Stimulated activated CD4-positive, alpha-beta T cell treated with anti-CD3 and anti-CD28 coated beads, Interleukin-4, amount 100 ng/mL, for 24 hours (primary cell): Measurements from ENCODE around the gene COL5A1.

Experiments used
- DNase-seq: peaks from one replicate; pipeline ENCODE4 v3.0.0-alpha.2; 2020

COL5A1 gene

DNA sequence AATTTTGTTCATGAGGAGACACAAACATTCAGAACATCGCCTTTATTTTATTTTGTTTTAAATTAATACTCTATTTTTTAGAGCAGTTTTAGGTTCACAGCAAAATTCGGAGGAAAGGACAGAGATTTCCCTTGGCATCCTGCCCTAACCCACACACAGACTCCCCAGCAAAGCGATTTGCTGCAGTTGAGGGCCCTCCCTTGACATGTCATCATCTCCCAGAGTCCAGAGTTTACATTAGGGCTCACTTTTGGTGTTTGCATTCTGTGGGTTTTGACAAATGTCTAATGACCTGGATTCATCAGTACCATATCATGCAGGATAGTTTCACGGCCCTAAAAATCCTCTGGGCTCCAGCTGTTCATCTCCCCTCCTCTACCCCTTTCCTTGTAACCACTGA is 33.6 kb upstream of the COL5A1 start:
- DNase-seq = no peak

DNA sequence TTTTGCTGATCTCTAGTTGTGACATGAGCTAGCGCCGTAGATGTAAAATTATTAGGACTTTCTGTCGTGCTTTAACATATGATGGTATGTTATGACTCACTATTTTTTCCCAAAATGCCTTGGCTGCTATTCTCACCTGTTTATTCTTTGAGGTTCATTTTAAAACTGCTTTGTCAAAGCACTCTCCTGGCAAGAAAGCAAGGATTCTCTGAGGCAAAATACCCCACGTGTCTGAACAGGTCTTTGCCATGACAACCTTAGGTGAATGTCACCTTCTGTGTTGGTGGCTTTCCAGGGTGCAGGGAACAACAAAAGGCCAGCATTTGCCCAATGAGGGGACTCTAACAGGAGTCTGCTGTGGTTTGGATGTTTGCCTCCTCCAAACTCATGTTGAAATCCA is 30.6 kb upstream of the COL5A1 start:
- DNase-seq = no peak

DNA sequence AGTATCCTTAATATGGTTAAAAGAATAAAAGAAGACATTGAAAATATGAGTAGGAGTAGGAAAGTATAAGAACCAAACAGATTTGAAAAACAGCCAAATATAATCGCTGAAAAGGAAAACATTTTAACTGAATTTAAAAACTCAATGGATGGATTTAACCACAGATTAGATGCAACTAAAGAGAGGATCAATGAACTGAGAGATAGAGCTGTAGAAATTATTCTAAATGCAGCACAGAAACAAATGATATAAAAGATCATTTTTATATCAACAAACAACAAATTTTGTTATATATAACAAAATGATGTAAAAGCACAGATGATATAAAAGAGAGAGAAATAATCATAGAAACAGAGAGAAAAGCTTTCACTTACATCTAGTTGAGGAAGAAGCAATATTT is 29.3 kb upstream of the COL5A1 start:
- no peak for DNase-seq

DNA sequence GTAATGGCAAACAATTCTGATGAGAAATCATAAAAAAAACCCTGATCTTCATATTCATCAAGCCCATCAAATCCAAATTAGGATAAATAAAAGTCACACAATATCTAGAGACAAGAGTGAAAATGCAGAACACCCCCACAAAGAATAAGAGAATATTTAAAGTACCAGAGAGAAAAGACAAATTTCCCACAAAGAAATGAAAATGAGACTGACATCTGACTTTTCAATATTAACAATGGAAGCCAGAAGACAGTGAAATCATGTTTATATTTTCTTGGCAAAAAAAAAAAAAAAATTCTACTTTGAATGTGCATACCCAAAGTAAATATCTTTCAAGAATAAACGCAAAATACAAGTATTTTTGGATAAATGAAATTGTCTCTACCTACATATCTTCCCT is 28.9 kb upstream of the COL5A1 start:
- DNase-seq = no peak

DNA sequence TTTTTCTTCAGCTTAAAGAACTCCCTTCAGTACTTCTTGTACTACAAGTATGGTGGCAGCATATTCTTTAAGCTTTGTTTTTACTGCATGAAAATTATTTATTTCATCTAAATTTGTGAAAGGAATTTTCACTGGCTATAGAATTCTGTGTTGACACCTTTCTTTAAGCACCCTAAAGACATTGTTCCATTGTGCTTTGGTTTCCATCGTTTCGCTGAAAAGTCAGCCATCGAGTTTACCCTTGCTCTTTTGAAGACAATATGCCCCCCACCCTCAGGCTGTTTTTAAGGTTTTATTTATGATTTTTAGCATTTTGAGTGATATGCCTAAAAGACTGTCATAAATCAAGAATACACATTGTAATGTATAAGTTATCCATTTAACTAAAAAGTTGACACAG is 27.3 kb upstream of the COL5A1 start:
- DNase-seq = no peak

DNA sequence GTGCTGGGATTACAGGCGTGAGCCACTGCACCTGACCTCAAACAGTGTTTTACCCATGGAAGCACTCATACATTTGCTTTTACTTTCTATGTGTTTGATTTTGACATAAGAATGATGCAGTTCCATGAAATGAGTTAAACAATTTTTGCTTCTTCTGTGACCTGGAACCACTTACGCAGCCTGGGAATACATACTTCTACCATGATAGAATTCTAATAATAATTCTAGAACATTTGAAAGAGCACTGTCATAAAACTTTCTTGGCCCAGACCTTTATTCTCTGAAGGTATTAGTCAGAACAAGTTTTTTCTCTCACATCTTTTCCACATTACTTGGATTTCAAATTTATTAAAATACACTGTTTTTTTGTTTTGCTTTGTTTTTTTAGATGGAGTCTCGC is 25.3 kb upstream of the COL5A1 start:
- DNase-seq = no peak

DNA sequence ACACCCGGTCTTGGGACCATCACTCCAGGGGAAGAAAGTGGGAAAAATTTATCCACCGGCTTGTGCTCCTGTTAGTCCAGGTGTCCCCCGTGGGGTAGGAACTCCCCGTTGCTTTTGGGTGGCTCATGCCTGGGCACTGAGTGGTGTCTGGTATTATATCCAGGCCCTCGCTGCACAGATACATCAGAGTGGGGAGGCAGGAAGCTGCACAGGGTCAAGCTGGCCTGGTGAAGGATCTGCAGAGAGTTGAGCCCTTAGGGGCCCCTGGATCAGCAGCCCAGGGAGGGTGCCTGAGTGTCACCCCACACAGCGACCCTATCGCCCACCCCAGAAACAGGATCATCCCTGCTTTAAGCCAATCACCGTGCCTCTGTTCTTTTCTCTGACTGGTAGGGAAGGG is 24.4 kb upstream of the COL5A1 start:
- no peak for DNase-seq

DNA sequence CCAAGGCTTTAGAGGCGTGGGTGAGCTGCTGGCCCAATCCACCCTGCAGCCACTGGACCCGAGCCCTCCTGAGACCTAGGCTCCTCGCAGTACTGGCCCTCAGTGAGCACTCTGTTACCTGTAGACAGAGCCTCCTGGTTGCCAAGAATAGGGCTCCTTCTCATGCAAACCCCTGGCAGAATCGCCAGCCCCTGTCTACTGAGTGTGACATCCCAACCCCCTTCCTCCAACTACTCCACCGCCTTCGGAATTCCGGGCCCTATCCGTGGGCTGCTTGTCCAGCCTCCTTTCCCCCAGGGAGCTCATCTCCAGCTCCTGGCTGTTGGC is 23.8 kb upstream of the COL5A1 start:
- no peak for DNase-seq

DNA sequence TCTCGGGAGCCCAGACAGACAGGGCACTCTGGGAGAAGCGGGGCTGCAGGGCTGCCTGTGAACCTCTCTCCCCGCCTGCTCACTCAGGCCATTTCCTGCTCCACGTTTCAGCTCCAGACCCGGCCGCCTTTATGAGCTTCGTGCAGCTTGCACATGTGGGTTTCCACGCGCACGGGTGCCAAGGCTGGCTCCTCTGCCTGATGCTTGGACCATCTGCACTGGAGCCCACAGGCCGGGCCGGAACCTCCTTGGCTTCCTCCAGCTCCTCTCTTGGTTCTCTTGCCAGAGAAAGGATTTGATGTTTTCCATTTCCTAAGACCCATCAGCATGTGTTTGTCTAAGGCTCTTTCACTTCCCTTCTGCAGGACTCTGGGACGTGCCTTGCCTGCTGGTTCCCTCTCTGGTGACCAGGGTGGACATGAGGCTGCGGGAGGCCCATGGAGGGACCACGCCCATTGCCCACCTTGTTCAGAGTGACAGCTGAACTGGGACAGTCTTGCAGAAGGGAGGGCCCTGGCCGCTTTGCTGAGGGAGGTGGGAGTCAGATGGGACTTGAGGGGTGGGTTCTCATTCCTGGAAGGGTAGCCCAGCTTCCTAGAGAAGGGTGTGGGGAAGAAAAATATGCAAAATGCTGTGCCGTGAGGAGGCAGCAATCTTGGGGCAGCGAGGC is 23.3 kb upstream of the COL5A1 start:
- DNase-seq = no peak

DNA sequence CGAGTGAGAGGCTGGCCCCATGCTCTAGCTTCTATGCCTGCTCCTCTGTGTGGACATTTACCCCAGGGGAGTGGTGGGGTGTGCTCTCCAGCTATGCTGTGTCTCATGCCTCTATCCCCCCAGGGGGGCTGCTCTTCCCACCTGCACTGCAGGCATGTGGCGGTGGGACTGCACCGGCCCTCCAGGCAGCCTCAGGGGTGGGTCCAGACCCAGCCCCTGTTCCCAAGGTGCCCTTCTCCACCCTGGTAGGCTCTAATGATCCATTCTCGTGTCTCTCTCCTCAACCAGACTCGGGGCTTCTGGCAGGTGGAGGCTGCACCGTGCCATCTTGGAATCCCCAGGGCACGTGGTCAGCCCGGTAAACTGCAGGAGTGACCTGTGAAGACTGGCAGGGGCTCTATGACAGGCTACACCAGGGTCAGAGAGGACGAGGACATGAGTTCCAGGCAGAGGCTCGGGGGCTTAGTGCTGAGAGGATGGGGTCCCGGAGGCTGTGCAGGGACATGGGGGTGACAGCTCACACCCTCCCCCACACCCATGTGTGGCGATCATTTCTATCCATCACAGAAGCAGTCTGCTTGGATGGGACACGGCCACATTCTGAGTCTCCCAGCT is 22.7 kb upstream of the COL5A1 start:
- no peak for DNase-seq

DNA sequence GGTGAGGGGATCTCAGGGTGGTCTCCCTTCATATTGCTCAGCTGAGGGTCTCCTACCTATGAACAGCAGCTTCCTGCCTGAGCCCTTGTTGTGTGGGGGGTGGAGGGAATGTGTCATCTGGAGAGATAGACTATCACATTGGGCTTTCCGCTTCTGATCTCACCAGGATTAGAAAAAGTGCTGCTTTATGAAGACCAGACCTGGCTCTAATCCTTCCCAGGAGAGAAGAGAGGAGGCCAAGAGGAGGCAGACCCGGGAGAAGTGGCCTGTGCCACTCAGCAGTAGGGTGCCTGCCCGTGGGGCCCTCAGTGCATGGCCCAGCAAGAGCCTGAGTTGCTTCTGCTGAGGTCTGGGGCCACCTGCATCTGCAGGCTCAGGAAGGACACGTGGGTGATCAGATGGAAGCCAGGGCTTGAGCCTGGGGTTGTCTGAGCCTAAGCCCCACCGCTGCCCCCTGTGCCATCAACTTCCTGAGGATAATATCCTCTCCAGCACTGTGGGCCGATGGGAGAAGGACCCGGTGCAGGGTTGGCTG is 22.1 kb upstream of the COL5A1 start:
- DNase-seq = no peak

DNA sequence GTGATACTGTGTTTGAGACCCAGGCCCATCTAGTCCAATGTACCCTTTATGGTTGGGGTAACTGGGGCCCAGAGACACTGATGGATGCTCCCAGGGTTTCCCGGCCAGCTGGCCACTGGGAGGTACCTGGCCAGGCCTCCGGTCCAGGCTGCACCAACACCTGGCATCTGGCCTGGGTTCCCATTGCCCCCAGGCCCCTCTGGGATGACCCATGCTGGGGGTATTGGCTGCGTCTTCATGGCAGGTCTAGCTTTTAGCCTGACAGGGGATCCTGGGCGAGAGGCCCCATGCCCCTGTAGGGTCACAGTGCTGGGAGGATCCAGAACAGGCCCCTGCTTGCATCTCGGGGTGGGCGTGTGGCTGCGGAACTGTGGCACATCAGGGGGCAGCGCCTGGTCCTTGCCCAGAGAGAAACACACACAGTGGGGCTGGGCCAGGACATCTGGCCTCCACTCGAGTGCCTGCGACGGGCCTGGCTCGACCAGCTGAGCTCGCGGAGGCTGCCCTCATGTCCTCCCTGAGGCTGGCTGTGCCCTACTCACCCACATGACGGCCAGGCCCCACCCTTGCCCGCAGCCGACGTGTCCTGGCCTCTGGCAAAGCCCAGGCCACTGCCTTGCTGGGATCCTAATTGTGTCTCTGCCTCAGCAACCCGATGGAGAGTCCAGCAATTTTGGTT is 21.5 kb upstream of the COL5A1 start:
- no peak for DNase-seq

DNA sequence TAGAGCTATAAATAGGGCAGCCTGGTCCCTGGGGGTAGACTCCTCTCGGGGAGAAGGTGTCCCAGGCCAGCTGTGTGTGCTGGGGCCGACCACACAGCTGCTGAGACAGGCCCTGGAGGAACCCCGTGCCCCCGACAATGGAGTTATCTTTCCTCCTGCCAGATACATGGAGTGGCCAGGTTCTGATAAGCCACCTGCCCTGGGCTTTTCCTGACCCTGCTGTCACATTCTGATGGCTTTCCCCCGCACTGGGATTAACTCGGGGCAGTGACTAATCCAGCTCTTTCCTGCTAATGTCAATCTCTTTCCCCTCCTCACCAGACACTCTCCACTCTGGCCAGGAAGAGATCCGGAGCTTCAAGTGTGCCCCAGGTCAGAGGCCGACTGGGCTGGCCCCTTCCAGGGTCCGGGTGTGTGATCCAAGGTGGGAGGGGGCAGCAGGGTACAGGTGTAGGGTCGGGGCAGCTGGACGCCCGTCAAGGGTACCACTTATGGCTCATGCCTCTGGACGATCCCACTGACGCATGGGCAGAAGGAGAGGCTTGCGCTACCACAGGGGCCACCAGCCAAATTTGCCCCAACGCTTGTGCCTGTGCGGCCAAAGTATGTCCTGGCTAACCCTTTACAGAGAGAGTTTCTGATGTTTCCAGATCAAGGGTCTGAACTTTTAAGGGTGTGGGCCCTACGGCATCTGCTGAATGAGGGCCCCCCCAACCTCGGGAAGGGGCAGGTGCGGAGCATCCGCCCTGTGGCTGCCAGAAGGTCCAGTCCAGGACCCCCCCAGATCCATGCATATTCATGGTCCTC is 20.6 kb upstream of the COL5A1 start:
- DNase-seq = no peak

DNA sequence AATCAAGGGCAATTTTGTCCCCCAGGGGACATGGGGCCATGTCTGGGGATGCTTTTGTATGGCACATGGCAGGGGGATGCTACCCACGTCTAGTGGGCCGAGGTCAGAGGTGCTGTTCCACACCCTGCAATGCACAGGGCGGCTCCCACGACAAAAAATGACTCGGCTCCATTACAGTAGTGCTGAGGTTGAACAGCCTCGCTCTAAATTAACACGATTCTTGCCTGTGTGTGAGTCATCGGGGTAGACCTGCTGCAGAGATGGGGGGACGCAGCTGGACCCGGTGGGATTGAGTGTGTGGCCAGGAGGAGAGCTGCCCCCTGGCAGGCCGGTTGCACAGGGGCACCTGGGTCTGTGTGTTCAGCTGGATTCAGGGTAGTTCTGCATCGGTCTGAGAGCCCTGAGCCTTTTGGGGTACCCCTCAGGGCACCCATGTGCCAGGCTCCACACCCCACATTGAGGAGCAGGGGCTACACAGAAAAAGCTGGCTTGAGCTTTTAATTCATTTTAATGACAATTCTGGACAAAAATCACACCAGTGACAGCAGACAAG is 20.0 kb upstream of the COL5A1 start:
- no peak for DNase-seq

DNA sequence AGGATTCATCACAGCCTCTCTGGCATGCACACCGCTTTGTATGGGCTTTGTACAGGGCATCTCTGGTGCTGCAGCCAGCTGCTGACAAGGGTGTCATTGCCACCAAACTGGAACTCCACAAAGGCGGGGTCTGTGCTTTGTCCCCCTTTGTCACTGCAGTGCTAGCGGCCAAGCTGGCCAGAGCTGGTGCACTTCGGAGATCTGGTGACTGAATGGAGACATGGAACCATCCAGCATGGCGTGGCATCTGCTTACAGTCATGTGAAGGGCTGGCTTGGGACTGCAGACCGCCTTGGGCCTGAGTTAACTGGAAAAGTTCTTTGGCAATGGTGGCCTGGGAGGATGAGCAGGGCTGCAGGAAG is 18.7 kb upstream of the COL5A1 start:
- DNase-seq = no peak

DNA sequence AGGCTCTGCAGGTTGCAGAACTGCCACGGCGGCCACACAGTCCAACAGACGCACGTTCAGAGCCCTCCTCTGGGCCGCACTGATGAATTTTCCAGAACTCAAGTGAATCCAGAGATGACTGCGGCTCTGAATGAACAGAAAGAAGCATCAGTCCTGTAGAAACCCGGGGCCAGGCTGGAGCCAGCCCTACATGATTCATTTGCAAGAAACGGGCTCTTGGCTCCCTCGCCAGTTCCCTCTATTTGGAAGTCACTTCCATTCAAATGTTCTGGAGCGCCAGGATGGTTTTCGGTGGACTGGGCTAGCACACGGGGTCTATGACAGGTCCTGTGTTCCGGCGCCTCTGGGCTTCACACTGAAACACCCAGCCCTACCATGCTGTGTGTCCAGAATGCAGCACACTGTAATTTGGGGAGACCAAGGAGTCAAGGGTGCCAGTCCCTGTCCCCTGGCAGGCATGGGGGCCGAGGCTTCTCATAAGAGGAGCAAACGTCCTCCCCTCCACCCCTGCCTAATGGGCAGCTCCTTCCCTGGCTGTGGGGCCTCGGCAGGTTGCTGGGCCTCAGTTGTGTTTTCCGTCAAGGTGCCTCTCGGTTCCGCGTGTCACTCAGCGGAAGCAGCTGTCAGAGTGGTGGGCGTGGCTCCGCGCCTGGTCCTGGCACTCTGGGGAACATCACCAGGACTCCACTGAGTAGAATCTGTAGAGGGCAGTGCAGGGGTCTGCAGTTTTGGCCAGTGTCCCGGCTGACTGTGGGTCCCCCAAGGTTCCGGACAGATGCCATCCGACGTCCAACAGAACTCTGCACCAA is 18.1 kb upstream of the COL5A1 start:
- no peak for DNase-seq

DNA sequence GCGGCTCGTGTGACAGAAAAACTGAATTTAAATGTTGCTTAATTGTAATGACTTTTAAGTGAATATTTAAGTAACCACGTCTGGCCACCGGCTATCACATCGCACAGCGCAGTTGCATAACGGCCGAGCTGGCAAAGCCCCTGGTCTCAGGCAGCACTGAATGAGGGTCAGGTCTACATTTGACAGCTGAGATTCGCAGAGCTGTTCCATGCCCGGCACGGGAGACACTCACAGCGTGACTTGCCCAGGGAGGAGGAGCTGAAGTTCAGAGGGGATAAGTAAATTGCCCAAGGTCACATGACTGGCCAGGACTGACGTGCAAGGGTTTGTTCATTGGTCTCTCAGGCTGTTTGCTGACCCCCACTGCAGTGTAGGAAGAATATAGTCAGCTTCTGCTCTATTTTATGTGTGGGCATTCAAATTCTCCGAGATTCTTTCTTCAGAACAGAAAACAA is 17.4 kb upstream of the COL5A1 start:
- DNase-seq = no peak

DNA sequence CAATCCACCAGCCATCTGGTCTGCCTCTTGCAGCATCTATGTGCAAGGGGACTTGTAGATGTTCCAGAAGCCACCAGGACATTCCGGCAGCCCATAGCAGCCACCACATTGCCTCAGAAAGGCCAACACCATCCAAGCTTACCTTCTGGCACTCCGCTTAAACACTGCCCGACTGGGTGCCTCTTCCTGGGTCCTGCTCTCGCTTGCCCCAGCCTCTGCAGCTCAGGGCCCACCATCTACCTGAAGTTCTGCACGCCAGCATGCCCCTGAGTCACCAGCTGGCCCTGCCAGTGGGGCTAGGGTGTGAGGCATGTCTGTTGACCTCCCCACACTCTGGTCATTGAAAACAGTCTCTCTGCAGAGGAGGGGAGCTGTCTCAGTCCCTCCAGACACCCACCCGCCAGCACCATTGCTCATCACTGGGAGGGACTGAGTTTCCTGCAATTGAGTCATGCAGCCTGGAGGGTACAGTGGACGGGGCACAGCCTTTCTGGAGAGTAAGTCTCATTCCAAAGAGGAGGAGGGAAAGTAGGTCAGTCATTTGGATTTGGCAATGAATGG is 16.9 kb upstream of the COL5A1 start:
- no peak for DNase-seq

DNA sequence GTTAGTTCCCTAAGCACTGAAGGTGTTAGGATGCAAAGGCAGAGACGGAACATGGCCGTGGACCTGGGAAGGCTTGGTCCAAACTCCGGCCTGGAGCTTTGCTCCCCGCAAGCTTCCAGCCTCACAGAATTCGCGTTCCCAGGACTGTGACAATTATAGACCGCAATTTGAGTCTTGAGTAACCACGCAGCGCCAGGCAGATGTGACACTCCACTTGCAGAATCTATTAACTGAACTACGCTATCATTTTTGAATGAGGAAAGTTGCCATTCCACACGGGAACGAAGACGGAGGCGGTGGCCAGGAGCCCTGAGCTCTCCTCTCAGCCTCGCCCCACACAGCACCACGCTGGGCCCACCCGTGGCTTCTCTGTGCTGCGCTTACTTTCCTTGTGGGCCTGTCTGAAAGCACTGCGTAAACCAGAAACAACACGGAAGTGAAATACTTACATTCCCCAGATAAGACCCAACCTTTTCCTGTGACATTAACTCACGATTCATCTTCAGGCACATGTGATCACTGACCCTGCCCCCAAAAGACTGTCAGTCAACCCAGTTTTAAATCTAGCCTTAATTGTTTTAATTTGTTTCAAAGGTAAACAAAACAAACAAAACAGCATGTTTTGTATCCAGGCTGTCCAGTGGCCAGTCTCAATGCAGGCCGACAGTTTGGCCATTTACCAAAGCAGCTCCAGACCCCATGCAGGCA is 16.1 kb upstream of the COL5A1 start:
- DNase-seq = no peak

DNA sequence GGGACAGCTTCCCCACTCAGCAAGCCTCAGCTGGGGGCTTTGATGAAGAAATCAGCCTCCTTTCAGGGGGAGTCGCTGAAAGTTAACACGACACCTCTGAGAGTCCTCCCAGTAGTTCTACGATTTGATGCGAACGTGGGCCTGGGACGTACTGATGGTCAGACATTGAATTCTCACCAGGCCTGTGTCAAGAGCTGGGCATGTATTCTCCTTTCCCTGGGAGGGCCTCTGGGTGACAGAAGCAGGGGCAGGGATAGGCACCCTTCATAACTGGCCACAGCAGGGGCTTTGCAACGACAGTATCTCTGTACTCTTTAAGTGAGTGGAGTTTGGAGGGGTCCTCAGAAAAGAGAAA is 15.6 kb upstream of the COL5A1 start:
- DNase-seq = no peak
